HG02884 (cell line): ENCODE data around the gene NRXN3.
"Not testable (repeated sequence)": the region's sequence is repeated elsewhere in the genome, so short reads cannot be mapped to it uniquely, and the experiment has no call there.

Experiments
- ATAC-seq: cut with Tn5 transposase; IDR thresholded peaks from one replicate; pipeline ENCODE4 v1.9.1; 2021; ENCODE audit warnings: mild to moderate bottlenecking, moderate library complexity; ENCODE audit not compliant: unreplicated experiment

NRXN3 gene

DNA sequence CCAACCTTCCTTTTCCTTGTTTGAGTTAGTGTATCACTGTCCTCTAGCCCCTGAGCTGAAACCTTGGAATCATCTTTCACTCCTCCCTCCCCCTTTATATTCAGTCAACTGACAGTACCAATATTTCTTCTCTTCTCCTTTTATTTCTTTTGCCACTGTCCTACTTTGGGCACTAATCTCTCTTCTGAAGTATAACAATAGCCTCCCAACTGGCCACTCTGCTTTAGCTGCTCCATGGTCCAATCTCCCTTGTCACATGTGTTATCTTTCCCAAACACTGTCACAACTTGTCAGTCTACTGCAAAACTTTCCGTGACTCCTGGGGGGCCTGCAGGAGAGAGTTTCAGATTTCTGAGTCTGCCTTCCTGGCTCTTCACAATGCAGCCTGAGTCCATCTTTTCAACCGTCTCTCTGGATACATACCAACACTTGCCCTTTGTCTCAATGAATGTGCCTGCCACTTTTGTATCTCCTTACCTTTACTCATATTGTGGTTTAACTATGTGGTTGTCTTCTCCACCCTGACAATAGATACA lies 1570.0 kb downstream of the NRXN3 start:
- no peak for ATAC-seq

DNA sequence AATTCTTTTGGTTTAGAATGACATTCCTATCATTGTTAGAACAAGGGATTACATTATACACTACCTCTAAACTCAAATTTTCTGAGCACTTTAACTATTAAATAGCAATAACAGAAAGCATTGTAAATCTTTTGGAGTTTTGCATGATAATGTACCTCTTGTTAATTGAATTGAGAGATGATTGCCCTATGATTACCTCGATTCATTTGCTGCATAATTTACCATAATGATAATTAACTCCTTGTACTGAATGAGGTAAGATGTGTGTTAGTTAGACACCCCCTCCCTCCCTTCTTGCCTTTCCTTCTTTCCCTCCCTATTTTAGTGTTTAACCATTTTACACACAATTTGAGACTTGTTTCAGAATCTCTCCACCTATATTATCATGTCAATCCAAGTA lies 1572.0 kb downstream of the NRXN3 start:
- ATAC-seq: no peak

DNA sequence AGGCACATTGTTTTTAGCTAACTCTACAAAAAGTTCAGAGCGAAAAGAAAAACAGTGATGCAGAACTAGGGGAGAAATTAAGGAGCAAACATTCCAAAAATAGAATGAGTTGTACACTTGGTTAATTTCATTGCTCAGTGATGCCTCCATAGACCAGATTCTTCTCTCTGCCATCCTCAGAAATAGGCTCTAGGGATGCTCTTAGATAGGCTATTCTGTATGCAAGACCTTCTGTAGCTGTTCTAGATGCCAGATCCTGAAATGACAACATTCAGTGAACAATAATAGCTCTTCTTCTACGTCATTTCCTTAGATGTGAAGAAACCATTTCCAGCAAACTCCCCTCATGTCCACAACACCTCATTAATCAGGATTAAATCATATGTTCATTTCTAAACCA lies 1574.9 kb downstream of the NRXN3 start:
- ATAC-seq: no peak

DNA sequence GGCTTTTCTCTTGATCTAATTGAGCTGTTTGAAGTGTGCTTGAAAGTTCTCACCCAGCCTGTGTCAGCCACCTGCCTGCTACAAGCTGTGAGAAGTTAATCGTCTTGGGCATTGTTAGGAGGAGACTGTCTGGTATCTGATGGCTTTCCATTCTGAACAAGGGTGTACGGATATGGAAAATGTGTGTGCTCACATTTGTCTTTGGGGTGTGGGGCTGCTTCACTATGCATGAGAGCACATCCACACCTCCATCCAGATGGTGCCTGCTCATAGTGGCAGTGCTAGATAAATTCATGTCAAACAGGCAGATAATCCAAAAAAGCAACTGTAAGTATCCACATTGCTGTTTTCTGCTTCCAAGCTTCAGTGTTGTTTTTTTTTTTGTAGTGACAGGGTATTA lies 1578.9 kb downstream of the NRXN3 start:
- ATAC-seq: no peak

DNA sequence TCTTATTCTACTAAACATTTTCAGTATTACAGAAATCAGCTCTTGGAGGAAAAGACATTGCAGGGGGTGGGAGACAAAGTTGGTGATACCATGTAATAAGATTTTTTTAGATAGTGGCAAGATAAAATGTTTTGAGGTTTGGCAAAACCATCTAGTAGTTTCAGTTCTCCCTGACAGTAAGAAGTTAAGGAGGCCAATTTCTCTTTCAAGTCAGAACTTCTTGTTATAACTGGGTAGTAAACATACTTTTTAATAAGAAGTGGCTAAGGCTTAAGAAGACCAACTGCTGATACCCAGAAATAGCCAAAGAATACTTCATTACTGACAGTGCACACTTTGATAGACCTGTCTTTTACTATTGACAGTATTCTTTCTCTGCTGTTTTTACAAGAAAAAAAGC lies 1588.8 kb downstream of the NRXN3 start:
- no peak for ATAC-seq

DNA sequence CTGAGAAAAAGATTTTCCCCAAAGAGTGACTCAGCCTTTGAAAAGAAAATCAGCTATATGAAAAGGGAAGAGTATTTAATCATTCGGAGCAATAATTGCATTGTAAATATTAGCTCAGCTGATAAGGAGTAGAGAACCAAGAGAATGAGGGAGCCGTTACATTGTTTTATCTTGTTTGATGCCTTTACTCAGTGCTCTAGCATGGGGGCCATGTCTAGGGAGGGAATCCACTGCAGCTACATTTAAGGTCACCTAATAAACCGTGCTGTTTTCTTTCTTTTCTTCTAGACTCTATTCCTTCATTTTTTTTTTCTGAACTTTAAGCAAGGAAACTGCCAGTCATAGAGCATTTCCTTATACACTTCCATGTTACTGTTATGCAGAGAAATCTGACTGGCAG lies 1594.2 kb downstream of the NRXN3 start:
- ATAC-seq: no peak

DNA sequence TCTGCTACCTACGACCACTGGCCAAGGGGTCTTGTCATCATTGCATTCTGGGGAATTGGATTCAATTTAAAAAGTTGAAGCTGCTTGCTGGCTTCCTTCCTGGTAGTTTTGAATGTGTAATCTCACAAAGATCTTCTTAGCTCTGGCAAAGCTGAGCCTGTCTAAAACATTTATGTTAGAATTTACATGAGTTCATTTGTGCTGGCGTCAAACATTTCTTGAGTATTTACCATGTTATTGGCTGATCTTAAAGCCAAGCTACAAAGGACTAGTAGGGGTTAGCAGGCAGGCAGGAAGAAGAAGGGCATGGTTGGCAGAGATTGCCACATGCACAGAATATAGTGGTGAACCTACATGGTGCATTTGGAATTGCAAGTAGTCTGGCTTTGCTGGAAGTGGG lies 1596.3 kb downstream of the NRXN3 start:
- ATAC-seq: no peak

DNA sequence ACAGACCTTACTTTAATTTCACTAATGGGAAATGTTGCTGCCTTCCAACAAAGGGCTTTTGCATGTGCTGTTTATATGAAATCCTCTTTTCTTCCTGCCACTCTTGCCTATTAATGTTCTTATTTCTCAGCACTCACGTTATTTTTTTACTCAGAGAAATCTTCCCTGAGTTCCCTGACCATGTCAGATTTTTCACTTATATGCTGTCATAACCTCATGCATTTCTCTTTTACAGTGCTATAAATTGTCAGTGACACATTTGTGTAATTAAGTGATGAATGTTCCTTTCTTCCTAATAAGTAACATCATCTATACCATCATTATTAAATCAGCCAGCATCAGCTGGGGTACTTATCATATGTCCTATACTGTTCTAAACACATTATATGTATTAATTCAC lies 1597.1 kb downstream of the NRXN3 start:
- ATAC-seq: no peak

DNA sequence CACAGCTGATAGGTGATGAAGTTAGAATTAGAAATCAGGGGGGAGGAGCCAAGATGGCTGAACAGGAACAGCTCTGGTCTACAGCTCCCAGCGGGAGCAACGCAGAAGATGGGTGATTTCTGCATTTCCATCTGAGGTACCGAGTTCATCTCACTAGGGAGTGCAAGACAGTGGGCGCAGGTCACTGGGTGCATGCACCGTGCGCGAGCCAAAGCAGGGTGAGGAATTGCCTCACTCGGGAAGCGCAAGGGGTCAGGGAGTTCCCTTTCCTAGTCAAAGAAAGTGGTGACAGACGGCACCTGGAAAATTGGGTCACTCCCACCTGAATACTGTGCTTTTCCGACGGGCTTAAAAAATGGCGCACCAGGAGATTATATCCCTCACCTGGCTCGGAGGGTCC lies 1597.5 kb downstream of the NRXN3 start:
- ATAC-seq: not testable (repeated sequence)

DNA sequence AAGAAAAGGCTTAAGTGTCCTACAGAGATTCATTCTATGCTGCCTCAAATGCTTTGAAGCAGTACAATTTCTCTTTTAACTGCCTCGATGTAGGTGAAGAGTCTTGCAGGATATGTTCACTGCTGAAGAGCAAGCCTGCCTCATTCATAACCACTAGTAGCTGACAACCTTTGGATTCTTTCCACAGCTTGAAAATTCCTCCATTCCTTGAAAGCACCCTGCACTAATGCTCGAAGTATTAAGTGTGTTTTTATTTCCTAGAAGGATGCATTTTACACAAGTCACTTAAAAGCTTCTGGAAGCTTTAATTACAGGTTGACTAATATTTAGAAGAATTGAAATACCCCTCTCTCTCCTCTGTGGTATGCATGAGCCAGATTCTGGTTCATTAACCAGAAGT lies 1611.7 kb downstream of the NRXN3 start:
- ATAC-seq: no peak

DNA sequence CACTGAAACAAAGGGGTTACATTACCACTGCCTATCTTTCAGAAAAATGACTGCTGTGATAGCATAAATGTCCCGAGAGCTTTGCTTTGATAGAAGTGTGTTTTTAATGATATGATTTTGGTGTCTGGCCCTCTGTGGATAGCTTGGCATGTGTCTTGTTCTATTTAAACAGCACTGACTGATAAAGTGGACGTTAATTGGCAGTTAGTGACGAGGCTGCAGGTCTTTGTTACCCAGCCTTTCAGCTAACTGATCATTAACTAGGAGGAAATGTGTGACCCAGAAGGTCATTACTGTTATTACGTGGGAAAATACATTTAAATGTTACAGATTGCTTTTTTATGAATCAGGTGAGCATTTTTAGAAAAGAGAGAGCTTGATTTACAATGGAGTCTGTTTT lies 1612.9 kb downstream of the NRXN3 start:
- ATAC-seq: no peak

DNA sequence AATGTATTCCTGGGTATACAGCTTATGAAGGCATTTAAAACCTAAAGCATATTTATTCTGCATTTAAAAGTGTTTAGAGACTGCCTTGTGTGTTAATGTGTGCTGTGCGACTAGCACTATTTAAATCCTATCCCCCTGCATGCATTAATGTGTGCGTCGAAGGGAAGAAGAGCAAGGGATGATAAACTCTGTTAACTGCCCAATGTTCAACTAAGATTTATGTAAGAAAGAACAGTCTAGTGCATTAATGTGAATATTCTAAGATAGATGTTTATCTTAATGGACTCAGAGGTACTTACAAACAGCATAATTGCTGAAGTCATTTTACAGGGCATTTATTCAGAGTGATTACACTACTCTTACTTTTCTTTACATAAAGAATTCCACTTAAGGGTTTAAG lies 1616.3 kb downstream of the NRXN3 start:
- ATAC-seq: no peak

DNA sequence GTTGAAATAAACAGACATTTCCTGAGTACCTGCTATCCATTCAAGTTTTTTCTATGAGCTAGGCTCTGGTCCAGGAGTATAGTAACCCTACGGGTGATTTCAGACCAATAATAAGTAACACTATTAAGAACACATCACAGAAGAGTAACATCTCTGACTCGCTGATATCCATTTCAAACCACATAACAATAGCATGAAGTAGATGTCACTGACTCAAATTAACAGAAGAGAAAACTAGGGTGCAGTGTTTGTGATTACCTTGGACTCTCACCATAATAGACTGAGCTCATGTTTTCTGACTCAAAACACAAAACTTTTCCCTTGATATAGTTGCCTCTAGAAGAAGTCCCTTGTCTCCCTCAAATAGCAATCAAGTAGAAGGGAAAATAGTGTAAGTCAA lies 1618.2 kb downstream of the NRXN3 start:
- ATAC-seq: no peak

DNA sequence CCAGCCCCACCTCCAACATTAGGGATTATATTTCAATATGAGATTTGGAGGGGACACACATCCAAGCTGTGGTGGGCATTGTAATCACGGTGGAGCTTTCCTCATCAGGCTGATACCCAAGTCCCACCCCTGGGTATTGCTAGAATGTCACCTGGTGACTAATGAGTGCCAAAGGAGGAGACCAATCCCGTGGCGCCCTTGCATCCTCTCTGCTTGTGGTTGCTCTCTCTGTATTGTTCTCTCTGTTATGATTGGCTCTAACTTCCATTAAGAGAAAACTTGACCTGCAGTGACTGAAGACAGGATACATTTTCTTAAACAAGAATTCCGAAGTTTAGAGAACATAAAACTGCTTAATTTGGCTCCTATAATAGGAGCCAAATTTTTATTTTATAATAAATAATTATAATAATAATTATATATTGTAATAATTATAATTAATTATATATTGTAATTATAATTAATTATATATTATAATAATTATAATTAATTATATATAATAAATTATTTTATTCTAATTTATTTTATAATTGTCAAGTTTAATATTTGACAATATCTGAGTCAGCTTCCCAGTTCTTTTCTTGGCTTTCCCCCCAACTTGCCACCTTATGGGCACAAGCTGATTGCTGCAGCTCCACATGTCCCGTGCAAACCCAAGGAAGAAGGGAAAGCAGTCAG lies 1621.0 kb downstream of the NRXN3 start:
- ATAC-seq: no peak

DNA sequence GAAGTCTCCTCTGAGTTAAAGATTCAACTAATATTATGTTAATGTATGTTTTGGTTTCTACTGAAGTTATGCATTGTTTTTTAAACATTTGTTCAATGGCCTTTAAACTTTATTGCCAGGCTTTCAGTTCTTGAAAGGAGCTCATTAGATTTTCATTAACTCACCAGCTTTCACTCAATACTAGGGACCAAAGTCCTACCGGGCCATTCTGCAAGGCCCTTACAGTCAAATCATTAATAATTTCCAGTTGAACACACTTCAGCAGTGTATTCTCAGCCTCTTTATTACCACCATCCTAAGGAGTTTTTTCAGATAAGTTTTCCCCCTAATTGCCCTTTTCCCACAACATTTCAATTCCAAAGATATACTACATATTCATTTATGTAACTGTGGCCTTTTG lies 1631.9 kb downstream of the NRXN3 start:
- ATAC-seq: no peak

DNA sequence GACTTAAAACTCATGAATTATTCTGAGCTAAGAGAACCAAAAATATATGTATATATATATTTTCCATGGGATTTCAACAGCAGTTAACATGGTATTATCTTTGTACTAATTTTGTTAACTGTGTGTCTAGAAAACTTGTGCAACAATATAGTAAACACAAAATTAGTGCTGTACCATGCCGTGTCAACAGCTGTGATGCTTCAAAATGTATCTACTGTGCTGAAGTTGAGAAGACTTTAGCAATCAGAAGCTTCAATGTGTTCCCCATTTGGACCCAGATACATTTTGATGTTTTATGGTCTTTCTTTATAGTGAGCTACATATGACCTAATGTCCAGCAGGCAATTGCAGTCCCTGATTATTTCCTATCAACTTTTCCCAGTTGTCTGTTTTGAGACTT lies 1635.5 kb downstream of the NRXN3 start:
- ATAC-seq: no peak

DNA sequence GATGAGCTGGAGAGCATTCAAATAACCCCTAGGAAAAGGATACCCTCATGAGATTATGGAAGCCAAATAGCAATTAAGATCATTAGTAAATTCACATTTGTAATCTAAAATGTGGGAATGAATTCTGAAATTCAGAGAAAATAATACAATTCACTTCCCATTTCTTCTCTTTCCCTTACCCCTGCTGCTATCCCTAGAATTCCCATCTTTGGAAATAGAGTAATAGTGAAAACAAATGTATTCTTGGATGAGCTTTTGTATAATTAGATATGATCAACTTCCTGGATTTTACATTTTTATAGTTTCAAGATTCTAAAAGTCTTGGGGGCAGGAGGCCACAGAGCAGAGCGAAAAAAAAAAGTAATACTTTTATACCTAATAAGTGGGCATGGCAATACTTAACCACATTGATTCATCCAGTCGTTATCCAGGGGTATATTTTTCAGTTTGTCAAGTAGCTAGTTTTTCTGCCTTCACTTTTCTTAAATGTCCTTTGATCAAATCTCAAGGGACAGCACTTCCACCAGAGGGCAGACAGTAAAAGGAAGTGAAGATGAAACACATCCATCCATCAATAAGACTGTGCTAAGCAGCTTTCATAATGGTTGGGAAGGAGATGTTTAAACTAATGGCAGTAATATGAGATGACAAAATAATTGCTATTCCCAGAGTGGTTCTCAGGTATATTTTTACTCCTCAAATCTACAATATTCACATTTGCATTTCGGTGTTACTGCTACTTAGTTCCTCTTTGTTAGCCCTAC lies 1639.9 kb downstream of the NRXN3 start:
- ATAC-seq: no peak

DNA sequence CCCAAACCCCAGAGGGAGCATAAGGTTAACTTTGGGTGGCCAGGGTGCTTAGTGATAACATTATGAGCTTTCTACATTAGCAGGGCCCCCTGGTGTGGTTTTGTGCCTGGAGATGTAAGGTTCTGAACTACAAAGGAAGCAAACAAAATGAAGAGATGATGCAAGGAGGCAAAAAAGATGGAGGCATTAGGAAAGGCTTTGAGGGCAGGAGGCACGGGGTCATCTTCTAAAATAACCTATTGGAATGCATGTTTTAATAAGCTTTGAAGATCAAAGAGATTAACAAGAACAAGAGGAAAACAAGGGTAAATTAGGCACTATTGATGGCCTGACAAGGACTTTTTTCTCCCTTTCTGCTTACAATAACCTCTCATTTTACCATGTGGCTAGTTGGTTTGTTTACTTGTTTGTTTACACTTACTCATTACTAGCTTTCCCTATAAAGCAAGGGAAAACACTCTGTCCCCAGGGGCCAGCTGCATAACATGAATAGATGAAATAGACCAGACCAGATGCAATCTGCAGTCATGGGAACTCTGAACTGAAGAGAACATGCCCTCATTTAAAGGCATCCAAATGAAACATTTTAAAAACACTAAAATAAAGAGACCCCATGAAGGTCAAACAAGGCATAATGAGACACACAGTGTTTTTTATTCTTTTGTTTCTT lies 1650.8 kb downstream of the NRXN3 start:
- no peak for ATAC-seq

DNA sequence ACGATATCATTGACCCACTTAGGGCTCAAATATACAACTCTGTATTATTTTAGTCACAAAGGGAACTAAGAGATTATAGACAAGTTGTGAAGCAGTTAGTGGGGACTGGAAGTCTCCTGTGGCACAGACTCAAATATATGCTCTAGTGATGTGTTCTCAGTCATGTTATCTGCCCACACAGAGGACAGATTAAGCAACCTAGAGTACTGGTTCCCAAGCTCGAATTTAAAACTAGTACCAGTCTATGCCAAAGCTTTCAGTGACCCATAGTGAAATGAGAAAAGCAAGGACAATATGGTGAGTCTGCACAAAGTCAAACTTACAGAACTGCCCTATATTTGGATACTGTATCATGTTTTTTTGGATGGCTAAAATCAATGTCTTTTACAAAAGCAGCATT lies 1651.9 kb downstream of the NRXN3 start:
- ATAC-seq: no peak

DNA sequence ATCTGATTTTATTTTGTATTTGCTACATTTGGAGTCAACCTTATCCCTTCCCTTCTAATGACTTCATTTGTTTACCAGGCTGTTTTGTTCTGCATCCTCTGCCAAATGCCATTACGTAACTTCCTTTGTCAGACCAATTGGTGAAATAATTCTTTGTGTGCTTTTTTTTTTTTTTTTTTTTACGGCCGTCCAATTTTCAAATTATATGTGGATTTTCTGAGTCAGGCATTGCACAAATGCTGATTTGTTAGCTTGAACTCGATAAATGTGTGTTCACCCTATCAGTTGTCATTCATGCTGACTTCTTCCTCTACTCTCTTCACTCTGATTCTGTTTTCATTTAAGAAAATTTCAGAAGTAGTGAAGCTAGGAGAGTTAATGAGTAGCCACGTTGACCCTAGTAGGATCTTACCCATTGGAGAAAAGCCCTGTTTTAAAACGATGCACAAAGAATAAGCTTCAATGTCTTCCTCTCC lies 1654.9 kb downstream of the NRXN3 start:
- no peak for ATAC-seq

DNA sequence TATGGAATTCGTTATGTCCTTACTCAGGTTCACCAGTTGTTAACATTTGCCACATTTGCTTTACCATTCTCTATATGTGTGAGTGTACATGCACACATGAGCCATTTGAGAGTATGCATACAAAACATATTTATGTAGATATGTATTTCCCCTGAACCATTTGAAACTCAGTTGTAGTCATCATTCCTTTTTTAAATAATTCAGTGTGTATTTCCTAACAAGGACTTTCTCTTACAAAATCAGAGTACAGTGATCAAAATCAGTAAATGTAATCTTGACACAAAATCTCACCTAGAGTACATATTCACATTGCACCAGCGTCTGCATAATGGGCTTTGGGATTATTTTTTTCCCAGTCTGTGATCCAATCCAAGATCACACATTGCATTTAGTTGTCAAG lies 1656.2 kb downstream of the NRXN3 start:
- ATAC-seq: no peak
